IMR-90 (cell line): ENCODE results near the gene LHX8. TPM values are rescaled to one million over a fixed set of nuclear protein-coding genes. Genes with fewer than 3 reads are reported as not detected.
A peak's percentile ranks its signal among the peaks of the same experiment; 100 is the strongest.

Experiments
- ATAC-seq: fragments of 200-7000 bp; cut with Tn5 transposase; 2 replicates; pipeline ENCODE4 v1.9.1; 2020; ENCODE audit warnings: low read depth, mild to moderate bottlenecking, moderate library complexity
- BruUV-seq: library from RNA; stranded (reverse); fragments of 400-500 nt; replicated peaks from 2 replicates; lab custom pipeline; 2021; lab: Mats Ljungman, UMichigan
- CTCF ChIA-PET: fragments of 300-600 bp; formaldehyde crosslinking; extraction: SDS; loops from one replicate; lab custom pipeline; 2021; ENCODE audit warnings: antibody characterized with exemption; lab: Yijun Ruan, JAX
- POLR2A ChIA-PET: fragments of 300-600 bp; sonication (Branson Sonifier 250); formaldehyde crosslinking; loops from one replicate; lab custom pipeline; 2022; ENCODE audit warnings: antibody characterized with exemption; ENCODE audit not compliant: unreplicated experiment; lab: Charles Lee
- DNase-seq: peaks from one replicate; pipeline ENCODE4 v3.0.0; 2013
- H2AFZ ChIP-seq: replicated peaks from 2 replicates; pipeline ENCODE3; 2013; ENCODE audit warnings: low read length, mild to moderate bottlenecking; ENCODE audit not compliant: poor library complexity
- H2AK5ac ChIP-seq: 2 replicates; pipeline ENCODE4 v1.6.1; 2013; ENCODE audit warnings: low read depth, low read length, inconsistent platforms
- H2AK9ac ChIP-seq: replicated peaks from 2 replicates; pipeline ENCODE3; 2013; ENCODE audit warnings: mild to moderate bottlenecking, low read depth, low read length, moderate library complexity; ENCODE audit not compliant: poor library complexity
- H2BK120ac ChIP-seq: 2 replicates; pipeline ENCODE4 v1.6.1; 2013; ENCODE audit warnings: low read depth, low read length, inconsistent platforms
- H2BK15ac ChIP-seq: 3 replicates; pipeline ENCODE4 v1.6.1; 2013; ENCODE audit warnings: low read depth, low read length, inconsistent platforms
- H2BK20ac ChIP-seq: 2 replicates; pipeline ENCODE4 v1.6.1; 2013; ENCODE audit warnings: low read depth, mild to moderate bottlenecking, inconsistent platforms, low read length, moderate library complexity
- H2BK5ac ChIP-seq: 2 replicates; pipeline ENCODE4 v1.6.1; 2013; ENCODE audit warnings: mild to moderate bottlenecking, low read depth, low read length, inconsistent platforms; ENCODE audit not compliant: poor library complexity, severe bottlenecking
- H3K14ac ChIP-seq: replicated peaks from 2 replicates; pipeline ENCODE4 v1.6.1; 2013; ENCODE audit warnings: low read depth, low read length, inconsistent platforms
- H3K18ac ChIP-seq: 2 replicates; pipeline ENCODE4 v1.6.1; 2013; ENCODE audit warnings: low read depth, low read length, control low read depth
- H3K23ac ChIP-seq: 2 replicates; pipeline ENCODE4 v1.6.1; 2013; ENCODE audit warnings: low read depth, low read length, inconsistent platforms
- H3K27ac ChIP-seq: 2 replicates; pipeline ENCODE4 v1.5.1; 2013; ENCODE audit warnings: mild to moderate bottlenecking, control low read depth, low read length; ENCODE audit not compliant: insufficient read depth
- H3K27me3 ChIP-seq: 2 replicates; pipeline ENCODE4 v1.6.1; 2013; ENCODE audit warnings: low read length; ENCODE audit not compliant: control insufficient read depth, insufficient read depth
- H3K36me3 ChIP-seq: 2 replicates; pipeline ENCODE4 v1.6.1; 2013; ENCODE audit warnings: low read length, mixed read lengths; ENCODE audit not compliant: control insufficient read depth, insufficient read depth
- H3K4ac ChIP-seq: 2 replicates; pipeline ENCODE4 v1.6.1; 2013; ENCODE audit warnings: low read depth, low read length, inconsistent platforms
- H3K4me1 ChIP-seq: 2 replicates; pipeline ENCODE4 v1.6.1; 2013; ENCODE audit warnings: low read length, mixed read lengths; ENCODE audit not compliant: control insufficient read depth, insufficient read depth
- H3K4me2 ChIP-seq: 2 replicates; pipeline ENCODE4 v1.6.1; 2013; ENCODE audit warnings: low read depth, mild to moderate bottlenecking, control low read depth, low read length, moderate library complexity
- H3K4me3 ChIP-seq: 2 replicates; pipeline ENCODE4 v1.5.1; 2013; ENCODE audit warnings: low read depth, mild to moderate bottlenecking, control low read depth, low read length, moderate library complexity; ENCODE audit not compliant: insufficient read depth
- H3K56ac ChIP-seq: 2 replicates; pipeline ENCODE4 v1.6.1; 2013; ENCODE audit warnings: low read length, inconsistent platforms; ENCODE audit not compliant: insufficient read depth; ENCODE audit errors: extremely low read depth
- H3K79me1 ChIP-seq, 2 experiments: 2 replicates each; pipeline ENCODE4 v1.6.1; 2013; ENCODE audit warnings: low read length in 2 of 2, inconsistent platforms in 1 of 2, low read depth in 1 of 2
- H3K9ac ChIP-seq: 2 replicates; pipeline ENCODE4 v1.6.1; 2013; ENCODE audit warnings: low read depth, low read length, control low read depth
- H3K9me1 ChIP-seq: 2 replicates; pipeline ENCODE4 v1.6.1; 2013; ENCODE audit warnings: low read length, inconsistent platforms; ENCODE audit not compliant: insufficient read depth
- H3K9me3 ChIP-seq: 2 replicates; pipeline ENCODE4 v1.6.1; 2013; ENCODE audit warnings: low read length; ENCODE audit not compliant: control insufficient read depth, insufficient read depth
- H4K20me1 ChIP-seq: 2 replicates; pipeline ENCODE4 v1.6.1; 2013; ENCODE audit warnings: low read length, inconsistent platforms; ENCODE audit not compliant: insufficient read depth
- H4K5ac ChIP-seq: 2 replicates; pipeline ENCODE4 v1.6.1; 2013; ENCODE audit warnings: mild to moderate bottlenecking, low read depth, low read length, control low read depth
- H4K8ac ChIP-seq, 2 experiments: 2 replicates each; pipeline ENCODE4 v1.6.1; 2013; ENCODE audit warnings: low read depth in 2 of 2, low read length in 2 of 2, control low read depth in 1 of 2, inconsistent platforms in 1 of 2
- H4K91ac ChIP-seq: 2 replicates; pipeline ENCODE4 v1.6.1; 2013; ENCODE audit warnings: low read depth, low read length, inconsistent platforms; ENCODE audit not compliant: insufficient read depth
- BHLHE40 ChIP-seq: fragments of 150-350 bp; IDR thresholded peaks from 2 replicates; pipeline ENCODE4 v1.6.1; 2016; ENCODE audit warnings: mild to moderate bottlenecking, low read depth, low read length
- CEBPB ChIP-seq: IDR thresholded peaks from 2 replicates; pipeline ENCODE4 v1.6.1; 2012; ENCODE audit warnings: low read depth, low read length, improper control_type of control experiment
- CHD1 ChIP-seq: IDR thresholded peaks from 2 replicates; pipeline ENCODE4 v1.6.1; 2012; ENCODE audit warnings: low read depth, low read length, improper control_type of control experiment
- FOS ChIP-seq: fragments of 150-350 bp; IDR thresholded peaks from 2 replicates; pipeline ENCODE4 v1.6.1; 2016; ENCODE audit warnings: low read depth, low read length
- MAFK ChIP-seq: IDR thresholded peaks from 2 replicates; pipeline ENCODE4 v1.6.1; 2012; ENCODE audit warnings: low read depth, low read length, improper control_type of control experiment
- MAZ ChIP-seq: IDR thresholded peaks from 2 replicates; pipeline ENCODE4 v1.6.1; 2012; ENCODE audit warnings: low read depth, mild to moderate bottlenecking, low read length, improper control_type of control experiment, moderate library complexity, borderline replicate concordance
- MXI1 ChIP-seq: IDR thresholded peaks from 2 replicates; pipeline ENCODE4 v1.6.1; 2012; ENCODE audit warnings: low read depth, mild to moderate bottlenecking, low read length, moderate library complexity, borderline replicate concordance
- NFE2L2 ChIP-seq: fragments of 150-350 bp; IDR thresholded peaks from 2 replicates; pipeline ENCODE4 v1.6.1; 2016; ENCODE audit warnings: low read depth, mild to moderate bottlenecking, low read length
- POLR2A ChIP-seq: IDR thresholded peaks from 2 replicates; pipeline ENCODE4 v1.6.1; 2012; ENCODE audit warnings: mild to moderate bottlenecking, low read depth, low read length
- RAD21 ChIP-seq: IDR thresholded peaks from 2 replicates; pipeline ENCODE4 v1.6.1; 2012; ENCODE audit warnings: low read length, improper control_type of control experiment
- RCOR1 ChIP-seq: IDR thresholded peaks from 2 replicates; pipeline ENCODE4 v1.6.1; 2012; ENCODE audit warnings: mild to moderate bottlenecking, low read length, improper control_type of control experiment; ENCODE audit not compliant: insufficient replicate concordance
- RFX5 ChIP-seq: IDR thresholded peaks from 2 replicates; pipeline ENCODE4 v1.8.0; 2012; ENCODE audit warnings: low read depth, mild to moderate bottlenecking, low read length, moderate library complexity
- SMC3 ChIP-seq: fragments of 150-350 bp; IDR thresholded peaks from 2 replicates; pipeline ENCODE4 v1.6.1; 2016; ENCODE audit warnings: low read depth, mild to moderate bottlenecking, antibody characterized with exemption, low read length, moderate library complexity
- WGBS, 2 experiments: methylation state at CpG; one replicate each; pipeline versions ENCODE4 v1.1.5 to v1.1.7; 2013; ENCODE audit warnings: missing lambda C conversion rate in 2 of 2; ENCODE audit not compliant: insufficient read length in 1 of 2; ENCODE audit errors: extremely low coverage in 2 of 2; 5-methylcytosine and 5-hydroxymethylcytosine counted together
- dilution Hi-C: fragments of 300-500 bp; cut with HindIII; formaldehyde crosslinking; loops from one replicate; pipeline ENCODE4 v1.14.3; 2018; ENCODE audit warnings: low sequenced_read_pairs; ENCODE audit not compliant: unreplicated experiment
- in situ Hi-C: fragments of 300-500 bp; cut with MboI; formaldehyde crosslinking; loops from 3 replicates; pipeline ENCODE4 v1.14.3; 2019; ENCODE audit warnings: low sequenced_read_pairs, inconsistent platforms, mixed read lengths
- intact Hi-C: fragments of 100-400 bp; cut with micrococcal nuclease; formaldehyde crosslinking; loops from 2 replicates; pipeline ENCODE4 v1.10.0; 2022
- polyA plus RNA-seq, 3 experiments: library from polyadenylated mRNA; depleted of rRNA; stranded (reverse); fragments of >200 nt; gene quantifications; 2 replicates each; pipeline ENCODE4 v1.2.3, GENCODE V29; 2012; ENCODE audit warnings: low replicate concordance in 1 of 3
- total RNA-seq: library from RNA; depleted of rRNA; stranded (reverse); fragments of >200 nt; gene quantifications from 2 replicates; pipeline ENCODE4 v1.2.3, GENCODE V29; 2012
- TF ChIP-seq, protein P1 (sequence below): conservative IDR thresholded peaks from 2 replicates; pipeline ENCODE4 v1.5.1; 2012; ENCODE audit warnings: mild to moderate bottlenecking, low read depth, low read length, improper control_type of control experiment
- TF ChIP-seq, protein P2 (sequence below): fragments of 150-350 bp; IDR thresholded peaks from 2 replicates; pipeline ENCODE4 v1.6.1; 2017; ENCODE audit warnings: mild to moderate bottlenecking, antibody characterized with exemption, low read length, low read depth

The LHX8 gene
- total and polyA plus RNA-seq, 2 of the 4 experiments (the other 2 are of a cell fraction): not detected

DNA sequence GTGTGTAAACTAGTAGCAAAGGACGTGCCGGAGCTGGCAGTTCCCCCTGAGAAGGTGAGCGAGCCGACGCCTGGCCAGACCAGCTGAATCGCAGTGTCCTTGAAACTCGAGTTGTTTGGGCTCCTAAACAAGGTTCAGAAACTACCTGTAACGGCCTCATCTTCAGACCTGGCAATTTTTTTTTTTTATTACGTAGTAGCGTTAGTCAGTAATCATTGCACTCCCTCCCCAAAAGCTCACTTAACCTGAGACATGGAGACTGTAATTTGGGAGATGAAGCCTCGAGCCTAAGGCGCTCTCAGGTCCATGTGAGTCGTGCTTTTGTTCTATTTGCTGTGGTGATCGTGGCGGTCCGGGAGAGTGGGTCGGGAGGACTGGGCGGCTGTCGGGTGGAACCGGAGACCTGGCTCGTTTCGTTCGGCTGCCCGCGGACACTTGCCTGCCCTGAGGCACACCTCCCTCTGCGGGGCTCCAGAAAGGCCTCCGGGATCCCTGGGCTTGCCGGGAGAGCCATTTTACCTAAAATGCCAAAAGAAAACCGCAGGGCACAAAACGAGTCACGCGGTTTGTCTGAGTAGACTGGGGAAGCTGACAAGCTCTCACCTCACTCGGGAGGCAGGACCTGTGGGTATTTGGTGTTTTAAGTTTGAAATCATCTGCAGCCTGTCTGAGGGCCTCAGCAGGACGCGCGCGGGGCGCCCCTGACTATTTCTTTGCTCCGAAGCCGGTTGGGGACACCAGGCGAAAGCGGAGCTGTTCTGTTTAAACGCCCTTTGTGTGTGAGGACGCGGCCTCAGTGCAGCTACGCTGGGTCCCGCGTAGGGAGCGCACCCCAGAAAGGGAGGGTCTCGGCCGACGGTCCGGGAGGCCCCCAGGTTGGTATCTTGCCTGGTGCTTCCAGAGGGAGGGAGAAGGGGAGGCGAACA is 722 bp downstream of the LHX8 start:
- ChIA-PET POLR2A (no interaction called here), CTCF (interaction anchor here (0.6 kb wide), 1 partner anchor 30 kb away, joined by 3 read pairs; no protein-coding TSS in a partner anchor)
- H4K8ac ChIP-seq: no peak overlapping the region
- peak overlapping the region; percentile 51 for H2AK9ac ChIP-seq
- dilution Hi-C loops (no loop called here), intact Hi-C loops (loop anchor here (5.0 kb wide), 1 partner anchor 363 kb away; no protein-coding TSS in a partner anchor), in situ Hi-C loops (no loop called here)
- peak overlapping the region; percentile 77 for H3K4me2 ChIP-seq
- H3K27ac ChIP-seq: no peak overlapping the region
- no peak overlapping the region for H3K18ac ChIP-seq
- no peak overlapping the region for H3K4ac ChIP-seq
- H4K5ac ChIP-seq: no peak overlapping the region
- no peak overlapping the region for H3K9ac ChIP-seq
- H3K27me3 ChIP-seq: peaks cover 75% of the 10 kb centered on the region
- peaks cover 4% of the 10 kb centered on the region for H3K9me3 ChIP-seq
- WGBS, 2 experiments: 4% methylated on average over 10 of the region's 54 CpGs; no CpG with 5 or more reads in 1 of the 2 experiments
- H2AFZ ChIP-seq: peak overlapping the region; percentile 44
- DNase-seq (no peak), ATAC-seq (peak; percentile 17; the same call in 1 of the 2 replicates)
- H4K91ac ChIP-seq: no peak overlapping the region
- no peaks in the 10 kb centered on the region for H4K20me1 ChIP-seq
- BruUV-seq: no TSS peak
- no peaks in the 10 kb centered on the region for H3K79me1 ChIP-seq
- H2BK5ac ChIP-seq: no peak overlapping the region
- no peak overlapping the region for H3K14ac ChIP-seq
- peak overlapping the region; percentile 36 for H3K4me3 ChIP-seq
- H2BK20ac ChIP-seq: no peak overlapping the region
- TF ChIP-seq, protein P1, sequence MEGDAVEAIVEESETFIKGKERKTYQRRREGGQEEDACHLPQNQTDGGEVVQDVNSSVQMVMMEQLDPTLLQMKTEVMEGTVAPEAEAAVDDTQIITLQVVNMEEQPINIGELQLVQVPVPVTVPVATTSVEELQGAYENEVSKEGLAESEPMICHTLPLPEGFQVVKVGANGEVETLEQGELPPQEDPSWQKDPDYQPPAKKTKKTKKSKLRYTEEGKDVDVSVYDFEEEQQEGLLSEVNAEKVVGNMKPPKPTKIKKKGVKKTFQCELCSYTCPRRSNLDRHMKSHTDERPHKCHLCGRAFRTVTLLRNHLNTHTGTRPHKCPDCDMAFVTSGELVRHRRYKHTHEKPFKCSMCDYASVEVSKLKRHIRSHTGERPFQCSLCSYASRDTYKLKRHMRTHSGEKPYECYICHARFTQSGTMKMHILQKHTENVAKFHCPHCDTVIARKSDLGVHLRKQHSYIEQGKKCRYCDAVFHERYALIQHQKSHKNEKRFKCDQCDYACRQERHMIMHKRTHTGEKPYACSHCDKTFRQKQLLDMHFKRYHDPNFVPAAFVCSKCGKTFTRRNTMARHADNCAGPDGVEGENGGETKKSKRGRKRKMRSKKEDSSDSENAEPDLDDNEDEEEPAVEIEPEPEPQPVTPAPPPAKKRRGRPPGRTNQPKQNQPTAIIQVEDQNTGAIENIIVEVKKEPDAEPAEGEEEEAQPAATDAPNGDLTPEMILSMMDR: no peak
- TF ChIP-seq CHD1 (no peak), MXI1 (no peak), MAFK (no peak), FOS (no peak), NFE2L2 (no peak), BHLHE40 (no peak), MAZ (no peak), SMC3 (no peak), POLR2A (no peak), RFX5 (no peak), RCOR1 (no peak), RAD21 (no peak), CEBPB (no peak)
- TF ChIP-seq, protein P2, sequence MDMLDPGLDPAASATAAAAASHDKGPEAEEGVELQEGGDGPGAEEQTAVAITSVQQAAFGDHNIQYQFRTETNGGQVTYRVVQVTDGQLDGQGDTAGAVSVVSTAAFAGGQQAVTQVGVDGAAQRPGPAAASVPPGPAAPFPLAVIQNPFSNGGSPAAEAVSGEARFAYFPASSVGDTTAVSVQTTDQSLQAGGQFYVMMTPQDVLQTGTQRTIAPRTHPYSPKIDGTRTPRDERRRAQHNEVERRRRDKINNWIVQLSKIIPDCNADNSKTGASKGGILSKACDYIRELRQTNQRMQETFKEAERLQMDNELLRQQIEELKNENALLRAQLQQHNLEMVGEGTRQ: no peak
- H2AK5ac ChIP-seq: no peak overlapping the region
- H3K4me1 ChIP-seq: no peaks in the 10 kb centered on the region
- no peak overlapping the region for H2BK120ac ChIP-seq
- no peak overlapping the region for H2BK15ac ChIP-seq
- no peaks in the 10 kb centered on the region for H3K36me3 ChIP-seq
- H3K23ac ChIP-seq: no peak overlapping the region
- H3K56ac ChIP-seq: no peak overlapping the region
- no peaks in the 10 kb centered on the region for H3K9me1 ChIP-seq
